CD4-positive, alpha-beta T cell treated with Interleukin-4 for 4 hours (primary cell): ENCODE measurements around the gene SPIN3.
"Not testable (repeated sequence)": the region's sequence is repeated elsewhere in the genome, so short reads cannot be mapped to it uniquely, and the experiment has no call there.

Experiments used
- DNase-seq: peaks from one replicate; pipeline ENCODE4 v3.0.0-alpha.2; 2020

SPIN3 gene

GRCh38 chrX:56995271-56995994, at the start of gene SPIN3:
SPIN3 (minus strand) TSS chrX:56995541; CDS start chrX:56994947, 594 bp downstream.
- peak; percentile 33 for DNase-seq

DNA sequence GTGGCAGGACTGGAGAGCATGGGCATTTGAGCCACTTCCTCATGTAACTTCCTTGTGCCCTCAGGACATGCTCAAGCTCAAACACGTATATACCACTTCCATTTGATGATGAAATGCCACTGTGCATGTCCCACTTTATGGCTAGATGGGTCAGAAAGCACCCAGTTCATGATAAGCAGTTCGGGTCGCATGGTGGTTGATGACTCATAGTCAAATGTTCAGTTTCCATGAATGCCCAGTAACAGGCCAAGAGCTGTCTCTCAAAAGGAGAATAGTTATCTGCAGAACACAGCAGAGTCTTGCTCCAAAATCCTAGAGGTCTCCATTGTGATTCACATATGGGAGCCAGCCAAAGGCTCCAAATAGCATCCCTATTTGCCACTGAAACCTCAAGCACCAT, 48.9 kb upstream of the SPIN3 start:
- no peak for DNase-seq

DNA sequence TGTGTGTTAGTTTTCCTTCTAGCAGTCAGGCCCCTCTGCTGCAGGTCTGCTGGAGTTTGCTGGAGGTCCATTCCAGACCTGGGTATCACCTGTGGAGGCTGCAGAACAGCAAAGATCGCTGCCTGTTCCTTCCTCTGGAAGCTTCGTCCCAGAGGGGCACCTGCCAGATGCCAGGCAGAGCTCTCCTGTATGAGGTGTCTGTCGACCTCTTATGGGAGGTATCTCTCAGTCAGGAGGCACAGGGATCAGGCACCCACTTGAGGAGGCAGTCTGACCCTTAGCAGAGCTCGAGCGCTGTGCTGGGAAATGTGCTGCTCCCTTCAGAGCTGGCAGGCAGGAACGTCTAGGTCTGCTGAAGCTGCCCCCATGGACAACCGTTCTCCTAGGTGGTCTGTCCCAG, 41.9 kb upstream of the SPIN3 start:
- DNase-seq, result not testable (repeated sequence)

GRCh38 chrX:56994375-56995270, 718 bp downstream of the SPIN3 start:
- no peak for DNase-seq

DNA sequence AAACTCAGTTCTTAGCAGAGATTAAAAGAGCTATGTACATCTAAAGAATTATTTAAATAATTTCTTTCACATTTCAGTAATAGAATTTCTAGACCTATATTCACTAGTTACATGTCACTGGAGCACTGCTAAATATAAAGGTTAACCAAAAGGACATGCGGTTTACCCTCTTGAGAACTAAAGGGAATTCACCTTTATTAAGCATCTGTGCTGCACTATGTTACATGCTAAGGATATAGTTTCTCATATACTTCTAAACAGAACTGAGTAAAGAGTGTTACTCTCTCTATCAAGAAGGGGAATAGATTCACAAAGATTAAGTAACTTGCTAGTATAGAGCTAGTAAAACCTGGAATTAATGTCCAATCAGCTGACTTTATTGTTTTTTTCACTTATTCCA, 7.6 kb downstream of the SPIN3 start:
- no peak for DNase-seq

- DNase-seq, result no peak
Measured at GRCh38 chrX:56986138-56986537, 9.2 kb downstream of the SPIN3 start.

GRCh38 chrX:56978172-56978571, 17.2 kb downstream of the SPIN3 start:
- peak; percentile 65 for DNase-seq

GRCh38 chrX:56975611-56976010, 19.7 kb downstream of the SPIN3 start:
- DNase-seq, result no peak

- no peak for DNase-seq
Measured at GRCh38 chrX:56974408-56974807, 20.9 kb downstream of the SPIN3 start.

DNA sequence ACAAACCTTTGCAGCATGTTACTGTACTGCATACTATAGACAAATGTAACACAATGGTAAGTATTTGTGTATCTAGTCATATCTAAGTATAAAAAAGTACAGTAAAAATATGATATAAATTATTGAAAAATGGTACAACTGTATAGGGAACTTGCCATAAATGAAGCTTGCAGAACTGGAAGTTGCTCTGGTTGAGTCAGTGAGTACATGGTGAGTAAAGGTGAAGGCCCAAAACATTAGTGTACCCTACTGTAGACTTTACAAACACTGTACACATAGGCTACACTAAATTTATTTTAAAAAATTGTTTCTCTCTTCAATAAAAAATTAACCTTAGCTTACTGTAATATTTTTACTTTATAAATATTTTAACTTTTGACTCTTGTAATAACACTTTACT, 25.8 kb downstream of the SPIN3 start:
- no peak for DNase-seq

DNA sequence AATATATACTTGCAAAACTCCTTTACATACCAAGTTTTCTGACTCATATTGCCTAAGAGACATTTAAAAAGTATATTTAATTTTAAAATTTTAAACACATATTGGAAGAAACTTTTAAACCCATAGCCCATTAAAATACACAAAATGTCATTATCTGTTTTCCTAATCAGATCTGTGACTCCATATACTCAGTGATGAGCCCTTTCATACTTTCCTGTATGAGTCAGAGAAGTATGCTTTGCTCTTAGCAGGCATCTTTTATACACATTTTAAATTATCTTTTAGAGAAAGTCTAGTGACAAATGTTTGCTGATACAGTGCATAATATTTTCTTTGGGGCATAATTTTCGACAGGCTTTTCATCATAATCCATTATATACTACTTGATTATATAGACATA, 26.4 kb downstream of the SPIN3 start:
- DNase-seq, result no peak

DNA sequence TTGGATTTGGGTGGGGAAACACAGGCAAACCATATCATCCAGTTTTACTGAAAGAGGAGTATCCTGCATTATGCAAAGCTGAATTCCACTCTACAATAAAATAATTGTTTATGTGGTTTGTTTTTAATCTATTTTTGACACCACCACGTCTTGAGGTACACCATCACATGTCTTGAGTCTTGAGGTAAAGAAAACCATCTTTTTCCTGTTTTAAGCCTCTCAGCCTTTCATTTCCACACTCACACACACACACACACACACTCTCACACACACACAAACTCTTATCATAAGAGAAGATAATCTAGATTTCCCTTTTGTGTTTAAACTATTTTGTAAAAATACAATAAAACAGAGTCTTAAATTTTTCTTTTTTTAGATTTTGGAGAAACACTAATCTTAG, 32.0 kb downstream of the SPIN3 start:
- DNase-seq, result no peak

DNA sequence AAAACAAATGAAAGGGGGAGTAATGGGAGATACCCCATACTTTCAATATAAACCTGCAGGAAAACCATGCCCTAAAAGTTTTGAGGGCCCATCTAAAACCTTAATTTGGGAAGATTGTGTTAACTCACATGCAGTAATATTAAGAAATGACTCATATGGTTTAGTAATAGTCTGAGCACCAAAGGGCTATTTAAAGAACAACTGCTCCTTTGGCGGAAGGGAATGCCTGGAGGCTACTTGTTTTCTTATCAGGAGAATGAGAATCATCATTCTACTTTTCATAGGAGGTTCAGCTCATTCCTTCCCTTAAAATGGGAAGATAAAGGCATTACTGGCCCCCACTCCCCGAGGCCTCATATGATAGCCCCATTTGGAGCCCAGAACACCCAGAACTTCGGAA, 47.6 kb downstream of the SPIN3 start:
- DNase-seq, result no peak

DNA sequence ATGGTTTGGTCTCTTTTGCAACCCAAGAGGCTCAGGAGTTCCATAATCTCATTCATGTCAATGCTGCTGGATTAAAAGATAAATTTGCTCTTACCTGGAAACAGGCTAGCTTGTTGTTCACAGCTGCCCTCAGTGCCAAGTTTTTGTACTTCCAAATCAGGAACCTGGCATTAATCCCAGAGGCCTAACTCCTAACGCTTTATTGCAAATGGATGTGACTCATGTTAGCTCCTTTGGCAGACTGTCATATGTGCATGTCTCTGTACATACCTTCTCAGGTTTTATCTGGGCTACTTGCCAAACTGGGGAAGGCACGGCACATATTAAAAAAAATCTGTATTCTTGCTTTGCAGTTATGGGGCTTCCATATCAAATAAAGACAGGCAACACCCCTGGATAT, 49.1 kb downstream of the SPIN3 start:
- not testable (repeated sequence) for DNase-seq

DNA sequence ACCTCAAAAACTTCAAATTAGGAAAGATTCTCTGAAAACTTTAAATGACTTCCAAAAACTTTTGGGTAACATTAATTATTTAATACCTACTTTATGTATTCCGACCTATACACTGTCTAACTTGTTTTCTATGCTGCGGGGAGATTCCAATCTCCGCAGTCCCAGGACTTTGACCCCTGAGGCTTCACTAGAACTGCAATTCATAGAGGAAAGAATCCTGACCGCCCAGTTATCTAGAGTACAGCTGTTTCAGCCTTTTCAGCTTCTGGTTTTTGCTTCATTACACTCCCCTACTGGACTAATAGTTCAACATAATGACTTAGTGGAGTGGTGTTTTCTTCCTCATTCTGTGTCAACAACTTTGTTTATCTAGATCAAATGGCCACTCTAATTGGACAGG, 50.1 kb downstream of the SPIN3 start:
- not testable (repeated sequence) for DNase-seq

- no peak for DNase-seq
Measured at GRCh38 chrX:56943264-56943663, 52.1 kb downstream of the SPIN3 start.
